GM21515 (cell line): ENCODE measurements around the gene CENATAC.
"Not testable (repeated sequence)": the region's sequence is repeated elsewhere in the genome, so short reads cannot be mapped to it uniquely, and the experiment has no call there.

Experiments
- ATAC-seq: cut with Tn5 transposase; IDR thresholded peaks from one replicate; pipeline ENCODE4 v1.9.1; 2021; ENCODE audit not compliant: unreplicated experiment

Gene CENATAC

DNA sequence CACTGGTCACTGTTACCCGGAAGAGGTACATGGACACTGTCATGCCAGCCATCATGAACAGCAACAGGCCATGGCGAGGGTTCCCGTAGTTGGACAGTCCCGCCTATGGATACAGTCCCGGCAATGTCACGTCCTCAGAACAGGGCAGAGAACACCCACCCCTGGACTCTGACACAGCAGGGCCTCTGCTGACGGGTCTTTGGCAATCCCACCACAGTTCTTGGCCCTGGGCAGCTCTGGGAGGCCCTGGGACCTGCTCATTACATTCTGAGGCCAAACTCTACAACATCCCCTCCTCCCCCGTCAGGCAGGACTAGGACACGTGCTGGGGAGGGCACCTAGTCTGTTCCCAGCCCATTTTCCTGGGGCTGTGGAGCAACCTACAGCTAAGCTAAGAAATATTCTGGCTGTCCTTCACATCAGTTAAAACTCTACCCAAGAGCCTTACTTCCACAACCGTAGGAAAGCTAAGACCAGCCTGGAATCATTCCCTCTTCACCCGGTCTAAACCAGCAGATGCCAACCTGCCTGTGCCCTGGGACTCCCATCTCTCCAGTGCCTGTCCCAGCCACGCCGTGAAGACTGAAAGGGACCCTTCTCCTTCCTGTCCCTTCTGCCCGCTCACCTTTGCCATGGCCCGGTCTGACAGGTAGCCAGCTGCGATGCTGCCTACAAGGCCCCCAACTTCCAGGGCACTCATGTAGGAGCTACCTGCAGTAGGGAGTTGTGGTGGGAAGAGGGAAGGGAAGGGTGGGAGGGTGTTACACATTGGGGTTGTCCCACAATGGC is 28.2 kb downstream of the CENATAC start:
- ATAC-seq = no peak

GRCh38 chr11:119026970-119027369 is 29.0 kb downstream of the CENATAC start:
- no peak for ATAC-seq

- ATAC-seq = no peak
These were observed 29.8 kb downstream of the CENATAC start for GRCh38 chr11:119027561-119028345.

DNA sequence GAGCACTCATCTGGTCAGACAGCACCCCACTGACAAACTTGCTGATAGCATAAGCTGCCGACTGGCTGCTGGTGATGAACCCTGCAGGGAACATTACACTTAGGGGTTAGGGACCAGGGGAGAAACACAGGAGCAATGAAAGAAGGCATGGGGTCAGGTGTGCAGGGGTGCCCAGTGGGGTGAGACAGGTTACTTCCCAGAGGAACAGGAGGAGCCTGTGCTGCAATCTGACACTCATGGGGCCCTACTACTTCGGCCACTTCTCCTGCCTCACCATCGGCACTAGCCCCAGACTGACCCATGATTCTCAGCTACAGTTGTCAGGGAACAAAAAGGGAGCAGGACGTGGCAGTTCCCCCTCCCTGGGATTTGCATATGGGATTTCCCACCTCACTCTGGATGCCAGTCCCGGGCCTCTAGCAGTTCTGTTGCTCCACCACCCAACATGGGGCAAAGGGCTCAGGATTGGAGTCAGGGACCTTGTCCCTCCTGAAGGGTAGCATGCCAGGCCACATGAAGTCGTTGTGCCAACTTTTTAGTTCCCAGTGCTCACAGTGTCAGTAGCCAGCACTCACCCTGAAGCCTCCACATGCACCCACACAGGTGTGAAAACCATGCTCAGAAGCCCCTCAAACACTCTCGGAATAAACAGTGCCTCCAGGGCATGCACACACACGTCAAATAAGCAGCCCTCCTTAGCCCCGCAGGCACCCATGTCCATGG is 30.6 kb downstream of the CENATAC start:
- ATAC-seq = no peak

- ATAC-seq = no peak
These were observed 31.1 kb downstream of the CENATAC start for GRCh38 chr11:119029069-119029339.

GRCh38 chr11:119029340-119030028 is 31.5 kb downstream of the CENATAC start:
- ATAC-seq = peak; percentile 16

DNA sequence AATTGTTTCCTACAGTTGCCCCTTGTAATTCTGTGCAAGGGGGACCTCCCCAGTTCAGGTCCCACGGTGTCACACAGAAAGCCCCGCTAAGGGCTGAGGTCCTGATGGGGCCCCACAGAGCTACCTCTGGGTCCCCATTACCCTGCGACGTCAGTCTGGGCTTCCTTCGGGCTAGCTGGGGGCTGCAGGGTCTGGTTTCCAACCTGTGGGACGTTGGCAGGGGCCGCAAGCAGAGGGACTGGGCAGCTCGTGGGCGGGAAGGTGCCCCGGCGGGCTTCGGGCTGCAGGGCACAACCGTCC is 32.0 kb downstream of the CENATAC start:
- ATAC-seq = peak; percentile 13

- peak; percentile 75 for ATAC-seq
These were observed 32.5 kb downstream of the CENATAC start, which contains the start of gene SLC37A4 for GRCh38 chr11:119030329-119031047. Gene SLC37A4 (minus strand): TSS chr11:119030877.

- no peak for ATAC-seq
These were observed 34.0 kb downstream of the CENATAC start for GRCh38 chr11:119031912-119032280.

- not testable (repeated sequence) for ATAC-seq
These were observed 35.5 kb downstream of the CENATAC start for GRCh38 chr11:119033421-119033820.

DNA sequence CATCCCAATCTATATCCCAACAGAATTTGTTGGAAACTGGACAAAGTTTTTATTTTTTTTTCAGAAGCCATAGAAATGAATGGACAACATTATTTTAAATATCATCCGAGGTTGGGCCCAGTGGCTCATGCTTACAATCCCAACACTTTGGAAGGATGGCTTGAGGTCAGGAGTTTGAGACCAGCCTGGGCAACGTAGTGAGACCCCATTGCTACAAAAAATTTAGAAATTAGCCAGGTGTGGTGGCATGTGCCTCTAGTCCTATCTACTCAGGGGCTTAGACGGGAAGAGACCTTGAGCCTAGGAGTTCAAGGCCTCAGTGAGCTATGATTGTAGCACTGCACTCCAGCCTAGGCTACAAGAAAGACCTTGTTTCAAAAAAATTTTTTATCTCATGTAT is 36.9 kb downstream of the CENATAC start:
- no peak for ATAC-seq

- ATAC-seq = no peak
These were observed 40.9 kb downstream of the CENATAC start for GRCh38 chr11:119038884-119039283.

DNA sequence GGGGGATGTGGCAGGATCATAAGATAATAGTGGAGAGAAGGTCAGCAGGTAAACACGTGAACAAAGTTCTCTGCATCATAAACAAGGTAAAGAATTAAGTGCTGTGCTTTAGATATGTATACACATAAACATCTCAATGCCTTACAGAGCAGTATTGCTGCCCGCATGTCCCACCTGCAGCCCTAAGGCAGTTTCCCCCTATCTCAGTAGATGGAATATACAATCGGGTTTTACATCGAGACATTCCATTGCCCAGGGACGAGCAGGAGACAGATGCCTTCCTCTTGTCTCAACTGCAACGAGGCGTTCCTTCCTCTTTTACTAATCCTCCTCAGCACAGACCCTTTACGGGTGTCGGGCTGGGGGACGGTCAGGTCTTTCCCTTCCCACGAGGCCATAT is 41.5 kb downstream of the CENATAC start:
- ATAC-seq = not testable (repeated sequence)

GRCh38 chr11:119041821-119042514 is 44.0 kb downstream of the CENATAC start:
- ATAC-seq = no peak

DNA sequence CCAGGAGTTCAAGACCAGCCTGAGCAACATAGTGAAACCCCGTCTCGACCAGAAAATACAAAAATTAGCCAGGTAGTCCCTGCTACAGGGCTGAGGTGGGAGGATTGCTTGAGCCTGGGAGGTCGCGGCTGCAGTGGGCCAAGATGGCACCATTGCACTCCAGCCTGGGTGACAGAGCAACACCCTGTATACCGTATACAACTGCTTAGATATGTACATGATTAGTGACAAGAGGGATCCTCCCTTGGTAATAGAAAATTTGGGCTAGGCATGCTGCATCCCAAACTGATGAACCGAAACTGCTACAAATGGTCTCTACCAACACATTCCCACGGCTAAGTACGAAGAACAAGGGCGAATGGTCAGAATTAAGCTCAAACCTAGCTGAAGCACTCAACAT is 45.0 kb downstream of the CENATAC start:
- ATAC-seq = no peak

DNA sequence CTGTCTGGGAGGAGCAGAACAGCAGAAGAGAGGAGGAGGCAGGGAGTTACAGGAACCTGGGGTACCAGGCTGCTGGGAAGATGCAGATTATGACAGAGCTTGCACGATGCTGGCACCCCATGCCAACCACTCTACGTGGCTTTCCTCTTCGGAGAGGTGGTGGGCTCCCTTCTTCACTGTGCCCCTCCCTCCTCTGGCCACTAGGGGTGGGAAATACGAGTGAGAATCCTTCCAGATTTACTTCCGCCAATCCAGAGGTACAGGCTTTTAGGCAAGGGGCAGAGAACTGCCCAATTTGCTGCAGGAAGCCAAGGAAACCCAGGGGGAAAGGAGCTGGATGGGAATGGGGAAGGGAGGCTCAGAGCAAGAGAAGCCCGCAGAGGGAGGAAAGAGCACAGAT is 46.8 kb downstream of the CENATAC start:
- no peak for ATAC-seq

- ATAC-seq = no peak
These were observed 48.6 kb downstream of the CENATAC start for GRCh38 chr11:119046489-119046888.

- no peak for ATAC-seq
These were observed 49.3 kb downstream of the CENATAC start for GRCh38 chr11:119047205-119047604.

GRCh38 chr11:119048644-119049043 is 50.7 kb downstream of the CENATAC start:
- ATAC-seq = no peak

GRCh38 chr11:119049081-119049480 is 51.1 kb downstream of the CENATAC start:
- no peak for ATAC-seq
